Measurements from ENCODE around the gene NAA38.
A peak's percentile ranks its signal among the peaks of the same experiment; 100 is the strongest.

The NAA38 gene

DNA sequence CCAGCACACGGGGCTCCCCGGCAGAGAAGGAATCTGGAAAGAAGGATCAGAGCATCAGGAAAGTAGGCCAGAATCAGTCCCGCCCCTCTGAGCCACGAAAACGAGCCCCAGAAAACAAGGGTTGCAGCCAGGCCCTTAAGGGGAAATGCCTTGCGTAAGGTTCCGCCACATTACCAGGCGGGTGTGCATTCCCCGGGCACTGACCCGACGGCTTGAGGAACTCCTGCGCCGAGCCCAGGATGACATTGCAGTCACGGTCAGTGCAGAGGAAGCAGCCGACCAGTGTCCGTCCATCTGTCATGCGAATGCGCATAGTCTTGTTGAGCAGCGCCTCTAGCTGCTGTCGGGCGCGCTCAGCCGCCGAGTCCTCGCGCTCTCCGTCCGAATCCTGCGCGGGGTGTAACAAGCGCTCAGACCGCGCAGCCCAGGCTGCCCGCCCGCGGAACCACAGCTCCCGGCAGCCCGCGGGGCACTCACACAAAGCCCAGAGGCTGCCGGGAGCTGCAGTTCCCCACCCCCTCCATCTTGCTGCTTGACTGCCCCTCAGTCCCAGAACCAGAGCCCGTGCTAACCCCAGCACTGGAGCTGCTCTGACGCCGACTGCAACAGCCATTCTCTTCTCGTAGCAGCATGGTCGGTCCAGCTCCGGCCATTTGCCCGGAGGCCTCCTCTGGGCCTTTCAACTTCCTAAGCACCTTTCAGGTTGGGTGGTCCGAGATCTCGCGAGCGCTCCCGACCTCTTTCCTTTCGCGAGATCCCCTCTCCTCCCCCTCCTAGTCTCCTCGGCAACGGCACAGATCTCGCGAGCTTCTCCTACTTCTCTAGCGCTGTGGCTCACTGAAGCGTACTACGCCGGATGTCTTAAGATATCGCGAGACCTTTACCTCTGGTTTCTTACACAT is at the start of gene NAA38 (continued):
- TF ChIP-seq, protein P1, sequence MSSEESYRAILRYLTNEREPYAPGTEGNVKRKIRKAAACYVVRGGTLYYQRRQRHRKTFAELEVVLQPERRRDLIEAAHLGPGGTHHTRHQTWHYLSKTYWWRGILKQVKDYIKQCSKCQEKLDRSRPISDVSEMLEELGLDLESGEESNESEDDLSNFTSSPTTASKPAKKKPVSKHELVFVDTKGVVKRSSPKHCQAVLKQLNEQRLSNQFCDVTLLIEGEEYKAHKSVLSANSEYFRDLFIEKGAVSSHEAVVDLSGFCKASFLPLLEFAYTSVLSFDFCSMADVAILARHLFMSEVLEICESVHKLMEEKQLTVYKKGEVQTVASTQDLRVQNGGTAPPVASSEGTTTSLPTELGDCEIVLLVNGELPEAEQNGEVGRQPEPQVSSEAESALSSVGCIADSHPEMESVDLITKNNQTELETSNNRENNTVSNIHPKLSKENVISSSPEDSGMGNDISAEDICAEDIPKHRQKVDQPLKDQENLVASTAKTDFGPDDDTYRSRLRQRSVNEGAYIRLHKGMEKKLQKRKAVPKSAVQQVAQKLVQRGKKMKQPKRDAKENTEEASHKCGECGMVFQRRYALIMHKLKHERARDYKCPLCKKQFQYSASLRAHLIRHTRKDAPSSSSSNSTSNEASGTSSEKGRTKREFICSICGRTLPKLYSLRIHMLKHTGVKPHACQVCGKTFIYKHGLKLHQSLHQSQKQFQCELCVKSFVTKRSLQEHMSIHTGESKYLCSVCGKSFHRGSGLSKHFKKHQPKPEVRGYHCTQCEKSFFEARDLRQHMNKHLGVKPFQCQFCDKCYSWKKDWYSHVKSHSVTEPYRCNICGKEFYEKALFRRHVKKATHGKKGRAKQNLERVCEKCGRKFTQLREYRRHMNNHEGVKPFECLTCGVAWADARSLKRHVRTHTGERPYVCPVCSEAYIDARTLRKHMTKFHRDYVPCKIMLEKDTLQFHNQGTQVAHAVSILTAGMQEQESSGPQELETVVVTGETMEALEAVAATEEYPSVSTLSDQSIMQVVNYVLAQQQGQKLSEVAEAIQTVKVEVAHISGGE (tag by site-specific recombination; conservative IDR thresholded peaks at IDR 0.05; ENCODE audit: low read depth): 0 out of 2 replicates have a peak, but pooled peaks have one; percentile 30
- peak; percentile 20; the same call in 1 of the 2 replicates for TF ChIP-seq EGR2 (tag by site-specific recombination; IDR thresholded peaks at IDR 0.05; ENCODE audit: low read depth)
- no peak for TF ChIP-seq ZNF560 (tag by site-specific recombination; IDR thresholded peaks at IDR 0.05; ENCODE audit: borderline replicate concordance)
- TF ChIP-seq, protein P2, sequence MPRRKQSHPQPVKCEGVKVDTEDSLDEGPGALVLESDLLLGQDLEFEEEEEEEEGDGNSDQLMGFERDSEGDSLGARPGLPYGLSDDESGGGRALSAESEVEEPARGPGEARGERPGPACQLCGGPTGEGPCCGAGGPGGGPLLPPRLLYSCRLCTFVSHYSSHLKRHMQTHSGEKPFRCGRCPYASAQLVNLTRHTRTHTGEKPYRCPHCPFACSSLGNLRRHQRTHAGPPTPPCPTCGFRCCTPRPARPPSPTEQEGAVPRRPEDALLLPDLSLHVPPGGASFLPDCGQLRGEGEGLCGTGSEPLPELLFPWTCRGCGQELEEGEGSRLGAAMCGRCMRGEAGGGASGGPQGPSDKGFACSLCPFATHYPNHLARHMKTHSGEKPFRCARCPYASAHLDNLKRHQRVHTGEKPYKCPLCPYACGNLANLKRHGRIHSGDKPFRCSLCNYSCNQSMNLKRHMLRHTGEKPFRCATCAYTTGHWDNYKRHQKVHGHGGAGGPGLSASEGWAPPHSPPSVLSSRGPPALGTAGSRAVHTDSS (tag by site-specific recombination; IDR thresholded peaks at IDR 0.05): no peak
- no peak for TF ChIP-seq GLI2 (tag by site-specific recombination; IDR thresholded peaks at IDR 0.05; ENCODE audit: borderline replicate concordance, low read depth)
- TF ChIP-seq ZNF585B (tag by site-specific recombination; IDR thresholded peaks at IDR 0.05): no peak
- no peak for TF ChIP-seq ZNF426 (tag by site-specific recombination; IDR thresholded peaks at IDR 0.05)
- TF ChIP-seq SCRT1 (tag by site-specific recombination; IDR thresholded peaks at IDR 0.05; ENCODE audit: borderline replicate concordance): no peak
- no peak for TF ChIP-seq ZNF184 (tag by site-specific recombination; IDR thresholded peaks at IDR 0.05)
- TF ChIP-seq, protein P3, sequence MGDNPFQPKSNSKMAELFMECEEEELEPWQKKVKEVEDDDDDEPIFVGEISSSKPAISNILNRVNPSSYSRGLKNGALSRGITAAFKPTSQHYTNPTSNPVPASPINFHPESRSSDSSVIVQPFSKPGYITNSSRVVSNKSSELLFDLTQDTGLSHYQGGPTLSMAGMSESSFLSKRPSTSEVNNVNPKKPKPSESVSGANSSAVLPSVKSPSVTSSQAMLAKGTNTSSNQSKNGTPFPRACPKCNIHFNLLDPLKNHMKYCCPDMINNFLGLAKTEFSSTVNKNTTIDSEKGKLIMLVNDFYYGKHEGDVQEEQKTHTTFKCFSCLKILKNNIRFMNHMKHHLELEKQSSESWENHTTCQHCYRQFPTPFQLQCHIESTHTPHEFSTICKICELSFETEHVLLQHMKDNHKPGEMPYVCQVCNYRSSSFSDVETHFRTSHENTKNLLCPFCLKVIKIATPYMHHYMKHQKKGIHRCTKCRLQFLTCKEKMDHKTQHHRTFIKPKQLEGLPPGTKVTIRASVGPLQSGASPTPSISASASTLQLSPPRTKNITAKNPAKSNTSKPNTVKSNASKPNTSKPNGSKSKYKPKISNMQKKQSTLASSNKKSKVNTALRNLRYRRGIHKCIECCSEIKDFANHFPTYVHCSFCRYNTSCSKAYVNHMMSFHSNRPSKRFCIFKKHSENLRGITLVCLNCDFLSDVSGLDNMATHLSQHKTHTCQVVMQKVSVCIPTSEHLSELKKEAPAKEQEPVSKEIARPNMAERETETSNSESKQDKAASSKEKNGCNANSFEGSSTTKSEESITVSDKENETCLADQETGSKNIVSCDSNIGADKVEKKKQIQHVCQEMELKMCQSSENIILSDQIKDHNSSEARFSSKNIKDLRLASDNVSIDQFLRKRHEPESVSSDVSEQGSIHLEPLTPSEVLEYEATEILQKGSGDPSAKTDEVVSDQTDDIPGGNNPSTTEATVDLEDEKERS (tag by site-specific recombination; IDR thresholded peaks at IDR 0.05): no peak
- TF ChIP-seq ZNF391 (tag by site-specific recombination; IDR thresholded peaks at IDR 0.05; ENCODE audit: borderline replicate concordance, low read depth): 0 out of 2 replicates have a peak, but pooled peaks have one; percentile 18
- TF ChIP-seq HOXA7 (CRISPR knock-in tag; IDR thresholded peaks at IDR 0.05; ENCODE audit: borderline replicate concordance): no peak
- TF ChIP-seq ZNF544 (tag by site-specific recombination; IDR thresholded peaks at IDR 0.05): no peak
- no peak for TF ChIP-seq ZNF48 (tag by site-specific recombination; IDR thresholded peaks at IDR 0.05)
- peak; percentile 44; the same call in 1 of the 2 replicates for TF ChIP-seq ZBTB48 (tag by site-specific recombination; IDR thresholded peaks at IDR 0.05)
- TF ChIP-seq, protein P4, sequence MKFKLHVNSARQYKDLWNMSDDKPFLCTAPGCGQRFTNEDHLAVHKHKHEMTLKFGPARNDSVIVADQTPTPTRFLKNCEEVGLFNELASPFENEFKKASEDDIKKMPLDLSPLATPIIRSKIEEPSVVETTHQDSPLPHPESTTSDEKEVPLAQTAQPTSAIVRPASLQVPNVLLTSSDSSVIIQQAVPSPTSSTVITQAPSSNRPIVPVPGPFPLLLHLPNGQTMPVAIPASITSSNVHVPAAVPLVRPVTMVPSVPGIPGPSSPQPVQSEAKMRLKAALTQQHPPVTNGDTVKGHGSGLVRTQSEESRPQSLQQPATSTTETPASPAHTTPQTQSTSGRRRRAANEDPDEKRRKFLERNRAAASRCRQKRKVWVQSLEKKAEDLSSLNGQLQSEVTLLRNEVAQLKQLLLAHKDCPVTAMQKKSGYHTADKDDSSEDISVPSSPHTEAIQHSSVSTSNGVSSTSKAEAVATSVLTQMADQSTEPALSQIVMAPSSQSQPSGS (tag by site-specific recombination; IDR thresholded peaks at IDR 0.05; ENCODE audit: low read depth): no peak
- TF ChIP-seq WT1 (tag by site-specific recombination; IDR thresholded peaks at IDR 0.05): no peak
- TF ChIP-seq, protein P5, sequence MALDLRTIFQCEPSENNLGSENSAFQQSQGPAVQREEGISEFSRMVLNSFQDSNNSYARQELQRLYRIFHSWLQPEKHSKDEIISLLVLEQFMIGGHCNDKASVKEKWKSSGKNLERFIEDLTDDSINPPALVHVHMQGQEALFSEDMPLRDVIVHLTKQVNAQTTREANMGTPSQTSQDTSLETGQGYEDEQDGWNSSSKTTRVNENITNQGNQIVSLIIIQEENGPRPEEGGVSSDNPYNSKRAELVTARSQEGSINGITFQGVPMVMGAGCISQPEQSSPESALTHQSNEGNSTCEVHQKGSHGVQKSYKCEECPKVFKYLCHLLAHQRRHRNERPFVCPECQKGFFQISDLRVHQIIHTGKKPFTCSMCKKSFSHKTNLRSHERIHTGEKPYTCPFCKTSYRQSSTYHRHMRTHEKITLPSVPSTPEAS (tag by site-specific recombination; IDR thresholded peaks at IDR 0.05): 0 out of 2 replicates have a peak, but pooled peaks have one; percentile 21
- TF ChIP-seq ZNF404 (tag by site-specific recombination; IDR thresholded peaks at IDR 0.05): no peak
- no peak for TF ChIP-seq ZNF211 (tag by site-specific recombination; IDR thresholded peaks at IDR 0.05; ENCODE audit: low read depth)
- no peak for TF ChIP-seq ZNF24 (tag by site-specific recombination; IDR thresholded peaks at IDR 0.05)
- TF ChIP-seq ZFP69B (tag by site-specific recombination; IDR thresholded peaks at IDR 0.05): peak; percentile 3; the same call in 1 of the 2 replicates
- TF ChIP-seq, protein P6, sequence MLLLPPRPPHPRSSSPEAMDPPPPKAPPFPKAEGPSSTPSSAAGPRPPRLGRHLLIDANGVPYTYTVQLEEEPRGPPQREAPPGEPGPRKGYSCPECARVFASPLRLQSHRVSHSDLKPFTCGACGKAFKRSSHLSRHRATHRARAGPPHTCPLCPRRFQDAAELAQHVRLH (tag by site-specific recombination; IDR thresholded peaks at IDR 0.05): peak; percentile 76; the same call in 1 of the 2 replicates
- TF ChIP-seq, protein P7, sequence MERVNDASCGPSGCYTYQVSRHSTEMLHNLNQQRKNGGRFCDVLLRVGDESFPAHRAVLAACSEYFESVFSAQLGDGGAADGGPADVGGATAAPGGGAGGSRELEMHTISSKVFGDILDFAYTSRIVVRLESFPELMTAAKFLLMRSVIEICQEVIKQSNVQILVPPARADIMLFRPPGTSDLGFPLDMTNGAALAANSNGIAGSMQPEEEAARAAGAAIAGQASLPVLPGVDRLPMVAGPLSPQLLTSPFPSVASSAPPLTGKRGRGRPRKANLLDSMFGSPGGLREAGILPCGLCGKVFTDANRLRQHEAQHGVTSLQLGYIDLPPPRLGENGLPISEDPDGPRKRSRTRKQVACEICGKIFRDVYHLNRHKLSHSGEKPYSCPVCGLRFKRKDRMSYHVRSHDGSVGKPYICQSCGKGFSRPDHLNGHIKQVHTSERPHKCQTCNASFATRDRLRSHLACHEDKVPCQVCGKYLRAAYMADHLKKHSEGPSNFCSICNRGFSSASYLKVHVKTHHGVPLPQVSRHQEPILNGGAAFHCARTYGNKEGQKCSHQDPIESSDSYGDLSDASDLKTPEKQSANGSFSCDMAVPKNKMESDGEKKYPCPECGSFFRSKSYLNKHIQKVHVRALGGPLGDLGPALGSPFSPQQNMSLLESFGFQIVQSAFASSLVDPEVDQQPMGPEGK (tag by site-specific recombination; IDR thresholded peaks at IDR 0.05): peak; percentile 62; the same call in 1 of the 2 replicates
- no peak for TF ChIP-seq ZNF707 (tag by site-specific recombination; IDR thresholded peaks at IDR 0.05)

Data from HEK293 (cell line).